OCI-M2 (cell line): Measurements from ENCODE around the gene HPCA.

Experiments used
- DNase-seq: peaks from one replicate; lab custom pipeline; 2025; ENCODE audit not compliant: unreplicated experiment; lab: John Stamatoyannopoulos, UW

HPCA gene

GRCh38 chr1:32928715-32929114 lies 42.4 kb downstream of the HPCA start:
- no peak for DNase-seq

GRCh38 chr1:32929366-32929765 lies 43.1 kb downstream of the HPCA start:
- no peak for DNase-seq

- no peak for DNase-seq
Measured at GRCh38 chr1:32931760-32932159, 45.5 kb downstream of the HPCA start.

- DNase-seq, result no peak
Measured at GRCh38 chr1:32933742-32934322, 47.5 kb downstream of the HPCA start.

- no peak for DNase-seq
Measured at GRCh38 chr1:32934535-32934934, 48.2 kb downstream of the HPCA start.

- DNase-seq, result no peak
Measured at GRCh38 chr1:32937061-32937460, 50.8 kb downstream of the HPCA start.

- no peak for DNase-seq
Measured at GRCh38 chr1:32939655-32940371, 53.5 kb downstream of the HPCA start.

- no peak for DNase-seq
Measured at GRCh38 chr1:32944180-32944579, 57.9 kb downstream of the HPCA start.
